K562 (cell line): ENCODE measurements around the gene CENPB. TPM values are rescaled to one million over a fixed set of nuclear protein-coding genes. Genes with fewer than 3 reads are reported as not detected.

Experiments
- ARNT ChIP-seq, 2 experiments: fragments of 450-650 bp; IDR thresholded peaks; 2 replicates each; pipeline ENCODE4 v1.6.1; 2016; ENCODE audit warnings: mild to moderate bottlenecking in 1 of 2
- CEBPG ChIP-seq, 3 experiments: fragments of 200-800 bp in 1 of 3; sonication (Bioruptor generic) in 1 of 3; sonication (generic) in 1 of 3; formaldehyde crosslinking in 1 of 3; IDR thresholded peaks in 2 of 3; conservative IDR thresholded peaks in 1 of 3; 2 replicates each; pipeline versions ENCODE4 v1.6.1 to v1.8.0; 2016 to 2022; ENCODE audit warnings: missing compliant biosample characterization in 2 of 3, missing genetic modification characterization in 2 of 3, mild to moderate bottlenecking in 1 of 3, missing genetic modification reagents in 1 of 3
- DACH1 ChIP-seq: fragments of 450-650 bp; IDR thresholded peaks from 2 replicates; pipeline ENCODE4 v1.6.1; 2018; ENCODE audit not compliant: partially characterized antibody
- ETV6 ChIP-seq, 3 experiments: fragments of 150-350 bp in 1 of 3; sonication (generic) in 1 of 3; formaldehyde crosslinking in 1 of 3; IDR thresholded peaks; 2 replicates each; pipeline versions ENCODE4 v1.6.1 to v1.8.0; 2014 to 2022; ENCODE audit warnings: borderline replicate concordance in 2 of 3, low read depth in 2 of 3, antibody characterized with exemption in 1 of 3, low read length in 1 of 3, mild to moderate bottlenecking in 1 of 3, missing genetic modification reagents in 1 of 3
- MEIS2 ChIP-seq: fragments of 450-650 bp; IDR thresholded peaks from 2 replicates; pipeline ENCODE4 v1.6.1; 2014; ENCODE audit warnings: mild to moderate bottlenecking; ENCODE audit not compliant: partially characterized antibody
- NCOA4 ChIP-seq: fragments of 450-650 bp; IDR thresholded peaks from 2 replicates; pipeline ENCODE4 v1.6.1; 2018; ENCODE audit warnings: mild to moderate bottlenecking; ENCODE audit not compliant: partially characterized antibody
- PTBP1 ChIP-seq: fragments of 200-400 bp; formaldehyde crosslinking; IDR thresholded peaks from 2 replicates; pipeline ENCODE4 v1.6.1; 2017; ENCODE audit warnings: low read depth, low read length
- RBM34 ChIP-seq: fragments of 200-400 bp; formaldehyde crosslinking; IDR thresholded peaks from 2 replicates; pipeline ENCODE4 v1.6.1; 2018; ENCODE audit warnings: low read length, borderline replicate concordance; ENCODE audit not compliant: insufficient read depth
- SLC30A9 ChIP-seq: fragments of 250-450 bp; sonication (Bioruptor Pico); IDR thresholded peaks from 2 replicates; pipeline ENCODE4 v1.8.0; 2022; ENCODE audit warnings: mild to moderate bottlenecking, moderate library complexity
- TRIM24 ChIP-seq, 2 experiments: fragments of 450-650 bp; IDR thresholded peaks; 2 replicates each; pipeline ENCODE4 v1.6.1; 2016
- TSHZ1 ChIP-seq: fragments of 250-450 bp; sonication (Bioruptor Pico); IDR thresholded peaks from 2 replicates; pipeline ENCODE4 v1.4.0; 2020; ENCODE audit warnings: mild to moderate bottlenecking, moderate library complexity
- ZNF324 ChIP-seq: fragments of 250-450 bp; sonication (Bioruptor Pico); IDR thresholded peaks from 2 replicates; pipeline ENCODE4 v1.4.0; 2020; ENCODE audit warnings: mild to moderate bottlenecking
- polyA plus RNA-seq, 8 experiments: library from polyadenylated mRNA; depleted of rRNA in 4 of 8; stranded (reverse) in 5 of 8; unstranded in 3 of 8; fragments of >200 nt; fragmentation: Nextera tagmentation in 2 of 8; fragmentation: Illumina TruSeq in 1 of 8; extraction: Ambion mirVana in 2 of 8; extraction: Trizol in 1 of 8; gene quantifications; 2 replicates each; pipeline versions ENCODE4 v1.2.1 to v1.2.3, GENCODE V29; 2011 to 2014; ENCODE audit warnings: inconsistent platforms in 1 of 8, missing spikeins in 1 of 8
- total RNA-seq, 7 experiments: library from RNA; depleted of rRNA in 6 of 7; stranded (reverse); fragments of >200 nt in 6 of 7; fragmentation: Illumina TruSeq in 2 of 7; extraction: Trizol in 2 of 7; gene quantifications; 2 replicates each; pipeline versions ENCODE4 v1.2.1 to v1.2.3, GENCODE V29; 2011 to 2021; ENCODE audit warnings: low replicate concordance in 1 of 7
- TF ChIP-seq, protein P1 (sequence below), 2 experiments: fragments of 450-650 bp; conservative IDR thresholded peaks; 2 replicates each; pipeline ENCODE4 v1.6.1; 2017; ENCODE audit warnings: mild to moderate bottlenecking in 2 of 2, moderate library complexity in 2 of 2

CENPB gene
- total and polyA plus RNA-seq, 9 of the 15 experiments (the other 6 are each of a cell fraction or from before 2014, with no cell fraction given) = 0.17 to 70.8 (median 24.9) TPM

GRCh38 chr20:3818155-3819151 is 31.9 kb upstream of the CENPB start (continued):
- TF ChIP-seq, protein P1, sequence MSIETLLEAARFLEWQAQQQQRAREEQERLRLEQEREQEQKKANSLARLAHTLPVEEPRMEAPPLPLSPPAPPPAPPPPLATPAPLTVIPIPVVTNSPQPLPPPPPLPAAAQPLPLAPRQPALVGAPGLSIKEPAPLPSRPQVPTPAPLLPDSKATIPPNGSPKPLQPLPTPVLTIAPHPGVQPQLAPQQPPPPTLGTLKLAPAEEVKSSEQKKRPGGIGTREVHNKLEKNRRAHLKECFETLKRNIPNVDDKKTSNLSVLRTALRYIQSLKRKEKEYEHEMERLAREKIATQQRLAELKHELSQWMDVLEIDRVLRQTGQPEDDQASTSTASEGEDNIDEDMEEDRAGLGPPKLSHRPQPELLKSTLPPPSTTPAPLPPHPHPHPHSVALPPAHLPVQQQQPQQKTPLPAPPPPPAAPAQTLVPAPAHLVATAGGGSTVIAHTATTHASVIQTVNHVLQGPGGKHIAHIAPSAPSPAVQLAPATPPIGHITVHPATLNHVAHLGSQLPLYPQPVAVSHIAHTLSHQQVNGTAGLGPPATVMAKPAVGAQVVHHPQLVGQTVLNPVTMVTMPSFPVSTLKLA (conservative IDR thresholded peaks at IDR 0.05) = no peak
- TF ChIP-seq RBM34 (no peak), NCOA4 (no peak), TSHZ1 (no peak), DACH1 (peak; percentile 59), SLC30A9 (CRISPR knock-in tag) (no peak), ZNF324 (CRISPR knock-in tag) (no peak), ETV6 (IDR thresholded peaks at IDR 0.05; ENCODE audit: borderline replicate concordance in 1 of 2, low read depth in 2 of 2, low read length in 1 of 2) (no peak), ETV6 (CRISPR knock-in tag; IDR thresholded peaks at IDR 0.05; ENCODE audit: borderline replicate concordance) (no peak), ARNT (IDR thresholded peaks at IDR 0.05) (no peak), CEBPG (CRISPR knock-in tag; IDR thresholded peaks at IDR 0.05) (no peak), CEBPG (tag; conservative IDR thresholded peaks at IDR 0.05 in 1 of 2, IDR thresholded peaks at IDR 0.05 in 1 of 2) (no peak), MEIS2 (no peak), PTBP1 (no peak), TRIM24 (IDR thresholded peaks at IDR 0.05) (no peak)
